Measurements from ENCODE around the gene ADCK2.
"Not testable (repeated sequence)": the region's sequence is repeated elsewhere in the genome, so short reads cannot be mapped to it uniquely, and the experiment has no call there.

The ADCK2 gene

GRCh38 chr7:140697447-140698143 is 24.9 kb downstream of the ADCK2 start:
- DNase-seq: no peak

GRCh38 chr7:140698477-140698876 is 25.7 kb downstream of the ADCK2 start:
- DNase-seq: no peak

GRCh38 chr7:140702774-140703173 is 30.0 kb downstream of the ADCK2 start:
- no peak for DNase-seq

GRCh38 chr7:140704205-140704604 is 31.5 kb downstream of the ADCK2 start:
- DNase-seq: no peak

- DNase-seq: no peak
Observed at GRCh38 chr7:140707132-140707531, 34.4 kb downstream of the ADCK2 start.

- not testable (repeated sequence) for DNase-seq
Observed at GRCh38 chr7:140708764-140709163, 36.0 kb downstream of the ADCK2 start.

- not testable (repeated sequence) for DNase-seq
Observed at GRCh38 chr7:140712392-140712791, 39.6 kb downstream of the ADCK2 start.

GRCh38 chr7:140714331-140715040 is 41.7 kb downstream of the ADCK2 start:
- DNase-seq: no peak

- DNase-seq: no peak
Observed at GRCh38 chr7:140719721-140720120, 47.0 kb downstream of the ADCK2 start.

- DNase-seq: no peak
Observed at GRCh38 chr7:140722254-140722653, 49.5 kb downstream of the ADCK2 start.

GRCh38 chr7:140723006-140723405 is 50.3 kb downstream of the ADCK2 start:
- peak; percentile 54 for DNase-seq

- DNase-seq: no peak
Observed at GRCh38 chr7:140723574-140723973, 50.8 kb downstream of the ADCK2 start.

GRCh38 chr7:140724706-140725105 is 52.0 kb downstream of the ADCK2 start:
- DNase-seq: no peak

- DNase-seq: no peak
Observed at GRCh38 chr7:140726281-140726680, 53.5 kb downstream of the ADCK2 start.

- DNase-seq: no peak
Observed at GRCh38 chr7:140732416-140732815, 59.7 kb downstream of the ADCK2 start.

GRCh38 chr7:140734096-140734495 is 61.4 kb downstream of the ADCK2 start:
- no peak for DNase-seq

- no peak for DNase-seq
Observed at GRCh38 chr7:140734729-140735128, 62.0 kb downstream of the ADCK2 start.

GRCh38 chr7:140738280-140738679 is 65.5 kb downstream of the ADCK2 start:
- no peak for DNase-seq

GRCh38 chr7:140743255-140743654 is 70.5 kb downstream of the ADCK2 start:
- not testable (repeated sequence) for DNase-seq

- no peak for DNase-seq
Observed at GRCh38 chr7:140744005-140744404, 71.3 kb downstream of the ADCK2 start.
